ENCODE results near the gene PC. TPM values are rescaled to one million over a fixed set of nuclear protein-coding genes. Genes with fewer than 3 reads are reported as not detected.
A peak's percentile ranks its signal among the peaks of the same experiment; 100 is the strongest.

The PC gene
- total RNA-seq, 1 donor from 2014 or later: 10.5 TPM

DNA sequence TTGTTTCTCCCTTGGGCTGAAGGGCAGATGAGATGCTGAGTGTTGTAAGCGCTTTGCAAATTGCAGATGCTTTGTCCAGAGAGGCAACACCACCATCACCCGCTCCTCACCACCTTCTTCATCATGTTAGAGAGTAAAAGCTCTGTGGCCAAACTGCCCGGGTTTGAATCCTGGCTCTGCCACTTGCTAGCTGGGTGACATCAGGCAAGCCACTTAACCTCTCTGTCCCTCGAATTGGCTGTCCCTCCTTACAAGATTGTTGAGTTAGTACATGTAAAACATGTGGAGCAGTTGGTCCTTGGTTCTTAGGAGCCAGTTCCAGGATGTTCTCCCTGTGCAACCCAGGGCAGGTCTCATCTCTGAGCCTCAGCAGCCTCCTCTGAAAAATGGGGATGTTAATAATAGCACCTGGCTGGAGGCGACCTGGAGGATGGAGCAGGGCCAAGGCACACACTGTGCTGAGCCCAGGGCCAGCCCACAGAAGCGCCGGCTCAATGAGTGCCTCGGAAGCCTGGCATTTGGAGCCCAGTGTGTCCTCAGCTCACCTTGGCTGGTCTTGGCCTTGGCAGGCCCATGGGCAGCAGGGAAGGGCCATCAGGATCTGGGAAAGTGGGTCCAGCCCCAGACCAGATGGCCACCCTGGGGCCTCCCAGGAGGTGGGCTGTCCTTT is 27.5 kb upstream of the PC start:
- no peak for DNase-seq (ENCODE audit: low read depth)
- Histone ChIP-seq H3K27me3 (ENCODE audit: insufficient read depth, low read length) (no peaks in the 10 kb centered on the region), H3K79me2 (ENCODE audit: insufficient read depth, low read length) (no peaks in the 10 kb centered on the region), H2AFZ (ENCODE audit: low read depth, low read length) (no peak overlapping the region), H3K9me3 (ENCODE audit: insufficient read depth, low read depth, low read length) (no peaks in the 10 kb centered on the region), H3K4me2 (ENCODE audit: low read length) (no peak overlapping the region), H3K27ac (ENCODE audit: low read depth, low read length) (no peak overlapping the region), H3K36me3 (ENCODE audit: insufficient read depth, low read length) (no peaks in the 10 kb centered on the region), H3K9ac (ENCODE audit: low read length) (no peak overlapping the region), H4K20me1 (ENCODE audit: insufficient read depth, low read length) (no peaks in the 10 kb centered on the region), H3K4me3 (ENCODE audit: insufficient read depth, low read depth, low read length) (no peak overlapping the region), H3K4me1 (ENCODE audit: insufficient read depth, low read length) (peaks cover 9% of the 10 kb centered on the region)
- Mint-ChIP-seq H3K36me3 (ENCODE audit: low read depth, unreplicated experiment) (peaks cover 1% of the 10 kb centered on the region), H3K9me3 (ENCODE audit: unreplicated experiment) (peaks cover 4% of the 10 kb centered on the region), H3K4me3 (ENCODE audit: unreplicated experiment) (no peak overlapping the region), H3K27me3 (ENCODE audit: low read depth, unreplicated experiment) (peaks cover 23% of the 10 kb centered on the region), H3K27ac (ENCODE audit: unreplicated experiment) (no peak overlapping the region), H3K4me1 (ENCODE audit: low read depth, unreplicated experiment) (peaks cover 7% of the 10 kb centered on the region)
- TF ChIP-seq EZH2 (IDR thresholded peaks at IDR 0.05; ENCODE audit: insufficient read depth, low read length): no peak
- FAIRE-seq: no peak

DNA sequence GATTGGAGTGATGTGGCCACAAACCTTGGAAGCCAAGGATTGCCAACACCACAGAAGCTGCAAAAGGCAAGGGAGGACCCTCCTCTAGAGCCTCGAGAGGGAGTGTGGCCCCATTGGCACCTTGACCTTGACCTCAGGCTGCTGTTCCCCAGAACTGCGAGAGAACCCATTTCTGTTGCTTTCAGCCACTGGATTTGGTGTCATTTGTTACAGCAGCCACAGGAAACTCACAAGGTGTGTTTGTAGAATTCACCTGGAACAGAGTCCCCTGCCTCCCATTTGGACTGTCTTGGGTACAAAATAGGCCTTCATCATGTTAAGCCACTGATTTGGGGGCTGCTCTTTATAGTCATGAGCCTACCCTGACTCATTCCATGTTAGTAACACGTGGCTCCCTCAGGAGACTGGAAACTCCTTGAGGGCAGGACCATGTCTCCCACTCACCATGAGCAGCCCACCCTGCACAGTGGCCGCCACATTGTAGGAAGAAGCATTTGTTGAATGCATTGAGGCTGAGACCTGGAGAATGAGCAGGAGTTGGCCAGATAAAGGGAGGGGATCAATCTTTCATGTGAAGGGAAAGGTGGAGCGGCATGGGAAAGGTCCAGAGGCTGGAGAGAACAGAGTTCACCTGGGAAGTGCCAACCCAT is 25.2 kb upstream of the PC start:
- no peak for FAIRE-seq
- no peaks in the 10 kb centered on the region for H3K27me3 ChIP-seq (ENCODE audit: insufficient read depth, low read length)

DNA sequence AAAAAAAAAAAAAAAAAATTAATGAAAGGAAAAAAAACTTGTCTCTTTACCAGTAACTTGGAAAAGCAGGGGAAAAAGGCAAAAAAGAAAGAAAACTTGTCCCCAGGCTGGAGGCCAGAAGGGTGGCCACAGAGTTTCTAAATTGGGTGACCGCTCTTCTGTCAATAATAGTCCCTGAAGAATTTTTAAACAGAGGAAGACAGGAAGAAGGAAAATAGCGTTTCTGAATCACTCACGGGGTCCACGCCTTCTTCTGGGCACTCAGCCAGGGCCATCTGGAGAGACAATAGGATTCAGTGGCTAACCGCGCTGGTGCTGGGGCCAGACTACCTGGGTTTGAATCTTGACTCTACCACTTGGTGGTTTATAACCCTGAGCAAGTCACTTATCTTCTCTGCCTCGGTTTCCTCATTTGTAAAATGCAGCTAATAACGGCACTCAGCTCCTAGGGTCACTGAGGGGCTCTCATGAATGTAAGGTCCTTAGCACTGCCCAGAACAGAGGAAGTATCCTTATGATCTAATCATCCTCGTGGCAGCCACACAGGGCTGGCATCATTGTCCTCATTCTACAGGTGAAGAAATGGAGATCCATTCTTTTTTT is 23.9 kb upstream of the PC start:
- Histone ChIP-seq H3K79me2 (ENCODE audit: insufficient read depth, low read length) (no peaks in the 10 kb centered on the region), H3K4me2 (ENCODE audit: low read length) (peak overlapping the region; percentile 43), H3K27me3 (ENCODE audit: insufficient read depth, low read length) (no peaks in the 10 kb centered on the region), H2AFZ (ENCODE audit: low read depth, low read length) (no peak overlapping the region), H3K9ac (ENCODE audit: low read length) (no peak overlapping the region), H3K27ac (ENCODE audit: low read depth, low read length) (no peak overlapping the region), H3K4me3 (ENCODE audit: insufficient read depth, low read depth, low read length) (no peak overlapping the region), H3K36me3 (ENCODE audit: insufficient read depth, low read length) (no peaks in the 10 kb centered on the region), H3K4me1 (ENCODE audit: insufficient read depth, low read length) (peaks cover 9% of the 10 kb centered on the region), H3K9me3 (ENCODE audit: insufficient read depth, low read depth, low read length) (peaks cover 12% of the 10 kb centered on the region), H4K20me1 (ENCODE audit: insufficient read depth, low read length) (no peaks in the 10 kb centered on the region)
- DNase-seq (ENCODE audit: low read depth) (peak; percentile 89), FAIRE-seq (peak; percentile 96)
- Mint-ChIP-seq H3K36me3 (ENCODE audit: low read depth, unreplicated experiment) (peaks cover 1% of the 10 kb centered on the region), H3K4me1 (ENCODE audit: low read depth, unreplicated experiment) (peaks cover 7% of the 10 kb centered on the region), H3K9me3 (ENCODE audit: unreplicated experiment) (peaks cover 6% of the 10 kb centered on the region), H3K27me3 (ENCODE audit: low read depth, unreplicated experiment) (peaks cover 17% of the 10 kb centered on the region), H3K4me3 (ENCODE audit: unreplicated experiment) (no peak overlapping the region), H3K27ac (ENCODE audit: unreplicated experiment) (no peak overlapping the region)
- no peak for TF ChIP-seq EZH2 (IDR thresholded peaks at IDR 0.05; ENCODE audit: insufficient read depth, low read length)
- TF ChIP-seq, protein P1, sequence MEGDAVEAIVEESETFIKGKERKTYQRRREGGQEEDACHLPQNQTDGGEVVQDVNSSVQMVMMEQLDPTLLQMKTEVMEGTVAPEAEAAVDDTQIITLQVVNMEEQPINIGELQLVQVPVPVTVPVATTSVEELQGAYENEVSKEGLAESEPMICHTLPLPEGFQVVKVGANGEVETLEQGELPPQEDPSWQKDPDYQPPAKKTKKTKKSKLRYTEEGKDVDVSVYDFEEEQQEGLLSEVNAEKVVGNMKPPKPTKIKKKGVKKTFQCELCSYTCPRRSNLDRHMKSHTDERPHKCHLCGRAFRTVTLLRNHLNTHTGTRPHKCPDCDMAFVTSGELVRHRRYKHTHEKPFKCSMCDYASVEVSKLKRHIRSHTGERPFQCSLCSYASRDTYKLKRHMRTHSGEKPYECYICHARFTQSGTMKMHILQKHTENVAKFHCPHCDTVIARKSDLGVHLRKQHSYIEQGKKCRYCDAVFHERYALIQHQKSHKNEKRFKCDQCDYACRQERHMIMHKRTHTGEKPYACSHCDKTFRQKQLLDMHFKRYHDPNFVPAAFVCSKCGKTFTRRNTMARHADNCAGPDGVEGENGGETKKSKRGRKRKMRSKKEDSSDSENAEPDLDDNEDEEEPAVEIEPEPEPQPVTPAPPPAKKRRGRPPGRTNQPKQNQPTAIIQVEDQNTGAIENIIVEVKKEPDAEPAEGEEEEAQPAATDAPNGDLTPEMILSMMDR (IDR thresholded peaks at IDR 0.05; ENCODE audit: insufficient read depth, low read depth, low read length): no peak

More for the DNA sequence above, 25.2 kb upstream of the PC start:
- Mint-ChIP-seq H3K9me3 (ENCODE audit: unreplicated experiment) (peaks cover 7% of the 10 kb centered on the region), H3K27ac (ENCODE audit: unreplicated experiment) (no peak overlapping the region), H3K36me3 (ENCODE audit: low read depth, unreplicated experiment) (peaks cover 1% of the 10 kb centered on the region), H3K4me1 (ENCODE audit: low read depth, unreplicated experiment) (peaks cover 7% of the 10 kb centered on the region), H3K27me3 (ENCODE audit: low read depth, unreplicated experiment) (peaks cover 20% of the 10 kb centered on the region), H3K4me3 (ENCODE audit: unreplicated experiment) (no peak overlapping the region)
- Histone ChIP-seq H3K9ac (ENCODE audit: low read length) (no peak overlapping the region), H3K79me2 (ENCODE audit: insufficient read depth, low read length) (no peaks in the 10 kb centered on the region), H3K9me3 (ENCODE audit: insufficient read depth, low read depth, low read length) (peaks cover 9% of the 10 kb centered on the region), H4K20me1 (ENCODE audit: insufficient read depth, low read length) (no peaks in the 10 kb centered on the region), H3K36me3 (ENCODE audit: insufficient read depth, low read length) (no peaks in the 10 kb centered on the region), H3K4me3 (ENCODE audit: insufficient read depth, low read depth, low read length) (no peak overlapping the region), H3K27ac (ENCODE audit: low read depth, low read length) (no peak overlapping the region), H3K4me1 (ENCODE audit: insufficient read depth, low read length) (peaks cover 9% of the 10 kb centered on the region), H3K4me2 (ENCODE audit: low read length) (peak overlapping the region; percentile 18), H2AFZ (ENCODE audit: low read depth, low read length) (no peak overlapping the region)
- DNase-seq (ENCODE audit: low read depth): no peak
- TF ChIP-seq, protein P1 (IDR thresholded peaks at IDR 0.05; ENCODE audit: insufficient read depth, low read depth, low read length): no peak
- TF ChIP-seq EZH2 (IDR thresholded peaks at IDR 0.05; ENCODE audit: insufficient read depth, low read length): no peak

Measured in astrocyte (in vitro differentiated cells and primary cell).